ENCODE measurements around the gene TMEM123. TPM values are rescaled to one million over a fixed set of nuclear protein-coding genes. Genes with fewer than 3 reads are reported as not detected.

The TMEM123 gene
- total and polyA plus RNA-seq, 2 donors (not counting 3 experiments of a cell fraction or from before 2014, with no cell fraction given) = 201 to 257 TPM

DNA sequence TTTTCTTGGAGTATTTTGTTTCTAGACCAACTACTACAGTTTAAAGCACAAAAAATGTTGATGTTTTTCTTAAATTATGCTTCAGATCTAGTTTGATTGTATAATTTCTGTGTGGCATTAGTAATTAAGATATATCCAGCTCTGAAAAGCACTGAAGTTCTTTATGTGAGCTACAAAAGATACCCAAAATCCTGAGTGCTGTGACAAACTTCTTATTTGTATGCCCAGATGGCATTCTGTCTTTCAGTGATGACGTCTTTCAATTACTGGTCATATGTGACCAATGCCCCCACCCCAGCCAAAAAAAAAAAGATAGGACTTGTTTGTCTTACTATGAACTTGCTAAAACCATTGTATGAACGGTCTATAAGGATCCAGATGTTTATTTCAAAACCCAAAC, 54.3 kb downstream of the TMEM123 start:
- H3K27me3 ChIP-seq (ENCODE audit: control insufficient read depth in 2 of 2, insufficient read depth in 2 of 2, low read length in 2 of 2) = no peaks in the 10 kb centered on the region
- FAIRE-seq = no peak
- H3K9me1 ChIP-seq (replicated peaks; ENCODE audit: control insufficient read depth, extremely low read depth, insufficient read depth, low read length) = no peaks in the 10 kb centered on the region
- no peak for TF ChIP-seq MYC (IDR thresholded peaks at IDR 0.05; ENCODE audit: low read depth, low read length)
- TF ChIP-seq CTCF (IDR thresholded peaks at IDR 0.05; ENCODE audit: extremely low read depth in 1 of 2, insufficient read depth in 1 of 2, low read depth in 1 of 2, low read length in 2 of 2) = no peak
- no peak for TF ChIP-seq FOS (IDR thresholded peaks at IDR 0.05; ENCODE audit: borderline replicate concordance, insufficient read depth, low read length)
- no peak for TF ChIP-seq GATA2 (IDR thresholded peaks at IDR 0.05; ENCODE audit: insufficient read depth, insufficient read length, low read depth, low read length)
- no peak for TF ChIP-seq POLR2AphosphoS5 (IDR thresholded peaks at IDR 0.05; ENCODE audit: insufficient read depth, low read depth, low read length)
- TF ChIP-seq, protein P1, sequence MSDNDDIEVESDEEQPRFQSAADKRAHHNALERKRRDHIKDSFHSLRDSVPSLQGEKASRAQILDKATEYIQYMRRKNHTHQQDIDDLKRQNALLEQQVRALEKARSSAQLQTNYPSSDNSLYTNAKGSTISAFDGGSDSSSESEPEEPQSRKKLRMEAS (IDR thresholded peaks at IDR 0.05; ENCODE audit: insufficient read depth, insufficient read length) = no peak
- TF ChIP-seq EZH2 (IDR thresholded peaks at IDR 0.05; ENCODE audit: borderline replicate concordance, low read depth, low read length, severe bottlenecking) = no peak
- TF ChIP-seq JUN (IDR thresholded peaks at IDR 0.05; ENCODE audit: borderline replicate concordance, insufficient read depth, insufficient read length, low read depth) = no peak
- no peak for TF ChIP-seq POLR2A (IDR thresholded peaks at IDR 0.05; ENCODE audit: low read depth, low read length)
- H4K20me1 ChIP-seq (replicated peaks; ENCODE audit: control insufficient read depth, extremely low read depth, insufficient read depth, low read length) = no peaks in the 10 kb centered on the region
- intact Hi-C loops (cut with micrococcal nuclease) (no loop called here), dilution Hi-C loops (cut with MboI; ENCODE audit: extremely low pct_ligation_motif_present, low sequenced_read_pairs) (no loop called here)
- no peaks in the 10 kb centered on the region for H3K4me1 ChIP-seq (ENCODE audit: control insufficient read depth, extremely low read depth, insufficient read depth, low read length)
- no TSS peak for BruUV-seq (replicated peaks)
- DNase-seq (ENCODE audit: low read depth, low spot score) = no peak
- H2AFZ ChIP-seq (ENCODE audit: low read depth, low read length) = no peak overlapping the region
- no peak overlapping the region for H3K27ac ChIP-seq (ENCODE audit: insufficient read depth, low read depth, low read length)
- POLR2A ChIA-PET = no interaction called here
- CTCF ChIA-PET = interaction anchor here (1.2 to 5.4 kb wide), 4 partner anchors 8 to 215 kb away, joined by 3 to 36 read pairs (median 6); no protein-coding TSS in a partner anchor
- H3K4me3 ChIP-seq (replicated peaks in 1 of 3; ENCODE audit: insufficient read depth in 1 of 3, low read depth in 1 of 3, low read length in 3 of 3) = no peak overlapping the region
- H3K9ac ChIP-seq (replicated peaks; ENCODE audit: extremely low read depth, insufficient read depth, low read length) = no peak overlapping the region
- peaks cover 11 to 21% of the 10 kb centered on the region in 2 experiments for H3K36me3 ChIP-seq (ENCODE audit: control insufficient read depth in 2 of 2, extremely low read depth in 1 of 2, insufficient read depth in 2 of 2, low read length in 2 of 2)
- peaks cover 11% of the 10 kb centered on the region for H3K79me2 ChIP-seq (ENCODE audit: control insufficient read depth, insufficient read depth, low read length)
- H3K4me2 ChIP-seq (ENCODE audit: insufficient read depth, low read length) = no peak overlapping the region
- no peaks in the 10 kb centered on the region for H3K9me3 ChIP-seq (replicated peaks; ENCODE audit: control insufficient read depth, insufficient read depth, low read length)
